ENCODE results near the gene RERGL.
"Not testable (repeated sequence)": the region's sequence is repeated elsewhere in the genome, so short reads cannot be mapped to it uniquely, and the experiment has no call there.

RERGL gene

DNA sequence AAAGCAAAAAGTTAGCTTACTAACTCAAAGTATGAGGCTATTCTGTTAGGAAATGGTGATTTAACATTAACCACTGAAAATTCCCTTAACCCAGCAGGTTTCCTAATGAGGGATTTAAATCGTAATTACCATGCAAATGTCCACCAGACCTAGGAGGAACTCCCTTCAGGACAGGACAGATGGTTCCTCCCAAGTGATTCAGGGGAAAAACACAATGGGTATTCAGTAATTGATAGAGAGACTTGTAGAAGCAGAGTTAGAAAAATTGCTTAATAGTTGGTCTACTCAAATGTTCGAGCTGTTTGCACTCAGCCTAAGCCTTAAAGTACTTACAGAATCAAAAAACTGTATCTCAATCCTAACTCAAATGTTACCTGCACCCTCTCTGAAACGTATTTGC lies 21.6 kb downstream of the RERGL start:
- Histone ChIP-seq H3K27me3 (ENCODE audit: low read depth) (no peaks in the 10 kb centered on the region), H3K9me3 (no peaks in the 10 kb centered on the region), H3K4me3 (no peak overlapping the region), H3K36me3 (replicated peaks) (no peaks in the 10 kb centered on the region), H3K4me1 (peaks cover 6% of the 10 kb centered on the region)
- DNase-seq (ENCODE audit: low spot score in 2 of 2) = no peak
- in situ Hi-C loops (cut with MboI; ENCODE audit: low sequenced_read_pairs) = no loop called here

DNA sequence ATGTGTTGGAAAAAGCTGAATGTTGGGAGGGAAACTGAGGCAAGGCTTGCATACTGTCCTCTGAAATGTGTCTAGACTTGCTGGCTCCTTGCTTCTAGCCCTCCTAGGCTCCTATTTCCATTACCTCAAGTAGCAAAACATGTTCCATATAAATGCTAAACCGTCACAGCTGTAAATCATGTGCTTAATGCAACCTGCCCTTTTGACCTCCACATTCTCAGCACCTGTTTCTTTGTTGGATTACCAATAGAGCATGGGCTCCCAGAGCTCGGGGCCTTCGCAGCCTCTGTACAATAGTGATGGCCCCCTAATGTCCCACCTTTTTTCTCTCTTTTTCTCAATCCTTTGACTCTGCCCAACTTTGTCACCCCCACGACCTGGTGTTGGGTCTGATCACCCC lies 23.3 kb downstream of the RERGL start:
- DNase-seq (ENCODE audit: low spot score in 2 of 2) = peak in 1 of 2 experiments; percentile 16

DNA sequence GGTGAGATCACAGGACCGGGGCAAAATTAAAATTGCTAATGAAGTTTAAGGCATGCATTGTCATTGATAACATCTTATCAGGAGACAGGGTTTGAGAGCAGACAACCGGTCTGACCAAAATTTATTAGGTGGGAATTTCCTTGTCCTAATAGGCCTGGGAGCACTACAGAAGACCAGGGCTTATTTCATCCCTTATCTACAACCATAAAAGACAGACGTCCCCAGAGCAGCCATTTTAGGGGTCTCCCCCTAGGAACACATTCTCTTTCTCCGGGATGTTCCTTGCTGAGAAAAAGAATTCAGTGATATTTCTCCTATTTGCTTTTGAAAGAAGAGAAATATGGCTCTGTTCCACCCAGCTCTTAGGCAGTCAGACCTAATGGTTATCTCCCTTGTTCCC lies 27.1 kb downstream of the RERGL start:
- H3K4me1 ChIP-seq; DNase-seq (ENCODE audit: low spot score in 2 of 2); H3K27me3 ChIP-seq (ENCODE audit: low read depth); in situ Hi-C loops (cut with MboI; ENCODE audit: low sequenced_read_pairs); H3K36me3 ChIP-seq (replicated peaks); H3K4me3 ChIP-seq; H3K9me3 ChIP-seq: not testable (repeated sequence)

More for the DNA sequence above, 23.3 kb downstream of the RERGL start:
- H3K4me1 ChIP-seq = peaks cover 6% of the 10 kb centered on the region
- in situ Hi-C loops (cut with MboI; ENCODE audit: low sequenced_read_pairs) = no loop called here
- no peaks in the 10 kb centered on the region for H3K27me3 ChIP-seq (ENCODE audit: low read depth)
- H3K9me3 ChIP-seq = no peaks in the 10 kb centered on the region
- no peaks in the 10 kb centered on the region for H3K36me3 ChIP-seq (replicated peaks)
- no peak overlapping the region for H3K4me3 ChIP-seq

DNA sequence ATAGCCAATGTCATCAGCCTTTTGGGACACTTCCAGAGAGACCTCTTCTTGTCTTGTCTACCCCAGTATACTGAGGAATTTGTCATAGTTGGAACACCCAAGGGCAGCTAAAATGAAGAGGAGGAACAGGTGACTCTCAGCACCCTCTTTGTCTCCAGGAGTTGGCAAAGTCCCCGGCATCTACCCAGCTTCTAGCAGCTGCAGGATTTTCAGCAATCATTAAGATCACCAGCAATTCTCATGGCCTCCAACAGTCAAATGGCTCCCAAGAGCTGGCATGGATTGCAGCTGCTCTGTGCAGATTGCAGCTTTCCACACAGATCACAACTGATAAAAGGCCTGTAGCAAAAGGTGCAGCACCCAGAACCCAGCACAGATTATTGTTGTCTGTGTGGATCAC lies 32.9 kb downstream of the RERGL start:
- Histone ChIP-seq H3K4me3 (no peak overlapping the region), H3K4me1 (no peaks in the 10 kb centered on the region), H3K27me3 (ENCODE audit: low read depth) (no peaks in the 10 kb centered on the region; the same call in 1 of the 2 replicates), H3K9me3 (no peaks in the 10 kb centered on the region), H3K36me3 (replicated peaks) (no peaks in the 10 kb centered on the region)
- no peak for DNase-seq (ENCODE audit: low spot score in 2 of 2)
- in situ Hi-C loops (cut with MboI; ENCODE audit: low sequenced_read_pairs) = no loop called here

DNA sequence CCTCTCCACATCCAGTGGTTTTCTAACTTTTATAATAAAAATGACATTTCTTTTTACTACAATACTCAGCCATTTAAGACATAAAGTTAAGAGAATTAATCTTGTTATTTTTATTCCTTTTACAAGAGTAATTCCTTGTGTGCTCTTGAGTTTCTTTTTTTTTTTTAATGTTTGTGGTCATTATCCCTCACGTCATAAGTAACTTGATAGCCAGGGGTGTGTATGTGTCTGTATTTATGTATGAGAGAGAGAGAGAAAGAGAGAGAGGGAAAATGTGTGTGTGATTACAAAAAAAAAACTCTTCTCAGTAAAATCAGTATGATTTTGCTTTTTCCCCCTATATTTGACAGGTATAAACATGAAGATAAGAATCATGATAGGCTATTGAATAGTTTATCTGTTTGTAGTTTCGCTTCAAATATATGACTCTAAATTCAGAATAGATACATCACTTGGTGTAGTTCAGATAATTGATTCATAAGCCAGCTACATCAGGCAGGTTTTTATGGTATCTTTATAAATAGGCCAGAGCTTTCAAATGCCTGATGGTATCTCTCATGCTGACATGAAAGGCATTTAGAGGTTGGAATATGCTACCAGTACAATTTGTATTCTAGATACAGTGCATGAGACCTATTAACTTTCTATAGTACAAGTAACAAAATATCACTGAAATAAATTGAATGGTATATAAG lies 34.9 kb downstream of the RERGL start:
- in situ Hi-C loops (cut with MboI; ENCODE audit: low sequenced_read_pairs) = no loop called here
- Histone ChIP-seq H3K36me3 (replicated peaks) (no peaks in the 10 kb centered on the region), H3K9me3 (no peaks in the 10 kb centered on the region), H3K4me3 (no peak overlapping the region), H3K4me1 (no peaks in the 10 kb centered on the region), H3K27me3 (ENCODE audit: low read depth) (no peaks in the 10 kb centered on the region; the same call in 1 of the 2 replicates)
- no peak for DNase-seq (ENCODE audit: low spot score in 2 of 2)

DNA sequence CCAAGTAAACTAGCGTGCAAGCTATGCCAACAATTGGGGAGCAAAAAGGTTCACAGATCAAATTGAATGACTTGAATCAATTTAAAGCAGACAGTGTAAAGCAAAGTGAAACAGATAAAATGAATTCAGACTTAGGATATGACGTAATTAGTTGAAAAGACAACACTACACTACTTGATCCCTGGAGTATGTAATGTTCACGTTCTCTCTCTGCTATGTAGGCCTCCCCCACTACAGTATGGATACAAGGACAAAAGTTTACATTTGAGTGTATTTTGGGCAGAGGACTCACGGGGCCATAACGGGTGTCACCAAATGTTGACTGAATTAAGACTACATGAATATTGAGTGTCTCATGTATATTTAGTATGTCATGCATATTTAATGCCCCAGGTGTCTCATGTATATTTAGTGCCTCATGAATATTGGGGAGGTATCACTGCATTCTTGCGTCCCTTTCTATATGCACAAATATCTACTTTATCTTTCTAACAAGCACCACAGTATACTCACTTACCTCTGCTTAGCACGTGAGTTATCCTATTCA lies 44.5 kb downstream of the RERGL start:
- in situ Hi-C loops (cut with MboI; ENCODE audit: low sequenced_read_pairs) = no loop called here
- no peaks in the 10 kb centered on the region for H3K9me3 ChIP-seq
- H3K36me3 ChIP-seq (replicated peaks) = no peaks in the 10 kb centered on the region
- H3K4me1 ChIP-seq = no peaks in the 10 kb centered on the region
- DNase-seq (ENCODE audit: low spot score in 2 of 2) = no peak
- H3K27me3 ChIP-seq (ENCODE audit: low read depth) = no peaks in the 10 kb centered on the region
- H3K4me3 ChIP-seq = no peak overlapping the region

DNA sequence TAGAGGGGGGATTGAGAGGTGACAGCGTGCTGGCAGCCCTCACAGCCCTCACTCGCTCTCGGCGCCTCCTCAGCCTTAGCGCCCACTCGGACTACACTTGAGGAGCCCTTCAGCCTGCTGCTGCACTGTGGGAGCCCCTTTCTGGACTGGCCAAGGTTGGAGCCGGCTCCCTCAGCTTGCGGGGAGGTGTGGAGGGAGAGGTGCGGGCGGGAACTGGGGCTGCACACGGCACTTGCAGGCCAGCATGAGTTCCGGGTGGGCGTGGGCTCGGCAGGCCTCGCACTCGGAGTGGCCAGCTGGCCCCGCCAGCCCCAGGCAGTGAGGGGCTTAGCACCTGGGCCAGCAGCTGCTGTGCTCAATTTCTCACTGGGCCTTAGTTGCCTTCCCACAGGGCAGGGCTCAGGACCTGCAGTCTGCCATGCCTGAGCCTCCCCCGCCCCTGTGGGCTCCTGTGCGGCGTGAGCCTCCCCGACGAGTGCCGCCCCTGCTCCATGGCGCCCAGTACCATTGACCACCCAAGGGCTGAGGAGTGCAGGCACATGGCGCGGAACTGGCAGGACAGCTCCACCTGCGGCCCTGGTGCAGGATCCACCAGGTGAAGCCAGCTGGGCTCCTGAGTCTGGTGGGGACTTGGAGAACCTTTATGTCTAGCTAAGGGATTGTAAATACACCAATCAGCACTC lies 49.8 kb downstream of the RERGL start:
- in situ Hi-C loops (cut with MboI; ENCODE audit: low sequenced_read_pairs); H3K36me3 ChIP-seq (replicated peaks); DNase-seq (ENCODE audit: low spot score in 2 of 2); H3K4me3 ChIP-seq; H3K27me3 ChIP-seq (ENCODE audit: low read depth); H3K4me1 ChIP-seq; H3K9me3 ChIP-seq: not testable (repeated sequence)
